Natural killer cell treated with Interleukin-12 subunit alpha and Interleukin-12 subunit beta and Interleukin-15 and Interleukin-18, amount 100 ng/mL, for 72 hours (primary cell): ENCODE results near the gene TMEM131. TPM values are rescaled to one million over a fixed set of nuclear protein-coding genes. Genes with fewer than 3 reads are reported as not detected.

ENCODE experiments used
- total RNA-seq, 2 donors: library from RNA; stranded (reverse); gene quantifications; one replicate each; pipeline ENCODE4 v1.2.3, GENCODE V29; 2022

TMEM131 gene
- total RNA-seq, 2 donors from 2014 or later, result 44.6 to 47.3 TPM

Other genes starting within 250 kb of the TMEM131 start
- not detected for gene VWA3B, start 91.2 kb upstream of the TMEM131 start, total RNA-seq